Adrenal gland (tissue), 12 donors: ENCODE results near the gene ERC1. TPM values are rescaled to one million over a fixed set of nuclear protein-coding genes. Genes with fewer than 3 reads are reported as not detected.

Experiments
- DNase-seq, 7 donors: peaks; one replicate each; pipeline ENCODE4 v3.0.0-alpha.2; 2019 to 2020
- H3K27ac ChIP-seq, 5 donors: fragments of 200-600 bp; sonication (generic) in 4 of 5; 1 replicate in 3 of 5; 2 replicates in 2 of 5; pipeline versions ENCODE4 v1.5.1 to v1.8.0; 2016 to 2020; ENCODE audit warnings: mild to moderate bottlenecking in 1 of 5
- H3K27me3 ChIP-seq: fragments of 200-600 bp; 2 replicates; pipeline ENCODE4 v1.8.0; 2021
- H3K36me3 ChIP-seq, 2 donors: fragments of 200-600 bp; replicated peaks in 1 of 2; 1 replicate in 1 of 2; 2 replicates in 1 of 2; pipeline versions ENCODE4 v1.5.1 to v1.8.0; 2018 to 2022
- H3K4me1 ChIP-seq, 2 donors: fragments of 200-600 bp; replicated peaks in 1 of 2; 1 replicate in 1 of 2; 2 replicates in 1 of 2; pipeline versions ENCODE4 v1.5.1 to v1.8.0; 2018 to 2021
- H3K4me3 ChIP-seq, 4 donors: fragments of 200-600 bp; sonication (generic) in 3 of 4; one replicate each; pipeline ENCODE4 v1.5.1; 2016 to 2018
- H3K9me3 ChIP-seq, 3 donors: fragments of 200-600 bp; sonication (generic) in 1 of 3; replicated peaks in 1 of 3; 1 replicate in 2 of 3; 2 replicates in 1 of 3; pipeline versions ENCODE4 v1.5.1 to v1.8.0; 2016 to 2021
- CTCF ChIP-seq, 6 experiments: fragments of 450-650 bp in 4 of 6; fragments of 200-600 bp in 2 of 6; sonication (generic) in 1 of 6; IDR thresholded peaks; 1 replicate in 5 of 6; 2 replicates in 1 of 6; pipeline versions ENCODE4 v1.5.1 to v1.8.0; 2016 to 2021; ENCODE audit warnings: antibody characterized with exemption in 6 of 6, mild to moderate bottlenecking in 2 of 6, moderate library complexity in 1 of 6
- POLR2A ChIP-seq, 2 donors: fragments of 450-650 bp; IDR thresholded peaks; one replicate each; pipeline ENCODE4 v1.6.1; 2017; ENCODE audit warnings: antibody characterized with exemption in 2 of 2, mild to moderate bottlenecking in 2 of 2, moderate library complexity in 1 of 2
- WGBS, 4 donors: extraction: QIAGEN DNeasy Blood & Tissue Kit in 2 of 4; methylation state at CpG; one replicate each; pipeline versions ENCODE4 v1.1.5 to v1.1.7; 2013 to 2017; 5-methylcytosine and 5-hydroxymethylcytosine counted together
- intact Hi-C, 2 donors: fragments of 100-400 bp; cut with DNase I; formaldehyde crosslinking; loops; one replicate each; pipeline versions ENCODE4 v1.14.1 to v1.15.0; 2022 to 2023
- polyA plus RNA-seq, 3 donors: library from polyadenylated mRNA; stranded (reverse); fragments of 200-250 nt in 2 of 3; fragments of 350-450 nt in 1 of 3; fragmentation: Illumina TruSeq in 1 of 3; extraction: RNeasy Lipid Tissue Mini Kit (QIAGEN cat#74804) in 1 of 3; gene quantifications; one replicate each; pipeline ENCODE4 v1.2.3, GENCODE V29; 2013 to 2014
- total RNA-seq, 9 donors: library from RNA; depleted of rRNA in 4 of 9; stranded (reverse); fragments of >200 nt in 4 of 9; fragments of 120-200 nt in 1 of 9; fragmentation: NEBNext Ultra II Directional in 1 of 9; extraction: Animal tissue kit (Norgen Biotek cat#: 25700) in 1 of 9; gene quantifications; one replicate each; pipeline versions ENCODE4 v1.1.0 to v1.2.4, GENCODE V29; 2013 to 2023
- donor health status: healthy with polysubstance abuse.
- donor health status: Bipolar disorder and iron deficiency.
- donor health status: DM: yes; HTN: yes; CAD: no.
- donor health status: DM: no; HTN: no; CAD: no.
- donor health status: DM: no; HTN: no; CAD: no.
- donor health status: DM: yes; HTN: yes; CAD: no.

The ERC1 gene
- total and polyA plus RNA-seq, 12 donors = 4.1 to 79.5 (median 40.2) TPM

GRCh38 chr12:1103632-1104031 lies 112.6 kb downstream of the ERC1 start:
- intact Hi-C loops = no loop called here
- no peak for DNase-seq
- 95 to 100% (median 95%) methylated on average over 3 of the region's 3 CpGs for WGBS, 4 donors
- Histone ChIP-seq H3K4me1 (peaks cover 0 to 6% of the 10 kb centered on the region in 2 donors), H3K4me3 (no peak overlapping the region), H3K27ac (no peak overlapping the region), H3K9me3 (no peaks in the 10 kb centered on the region), H3K27me3 (no peaks in the 10 kb centered on the region), H3K36me3 (no peaks in the 10 kb centered on the region)
- TF ChIP-seq POLR2A (IDR thresholded peaks at IDR 0.05) = no peak
- TF ChIP-seq CTCF (IDR thresholded peaks at IDR 0.05) = no peak

GRCh38 chr12:1104088-1104800 lies 113.2 kb downstream of the ERC1 start:
- Histone ChIP-seq H3K4me1 (peaks cover 0 to 6% of the 10 kb centered on the region in 2 donors), H3K27me3 (no peaks in the 10 kb centered on the region), H3K36me3 (no peaks in the 10 kb centered on the region), H3K4me3 (no peak overlapping the region), H3K9me3 (no peaks in the 10 kb centered on the region), H3K27ac (no peak overlapping the region)
- 92 to 97% (median 92%) methylated on average over 8 of the region's 8 CpGs for WGBS, 4 donors
- no peak for DNase-seq
- intact Hi-C loops = no loop called here
- no peak for TF ChIP-seq POLR2A (IDR thresholded peaks at IDR 0.05)

- no peak for TF ChIP-seq CTCF (IDR thresholded peaks at IDR 0.05)
- H3K4me1 ChIP-seq = peaks cover 0 to 5% of the 10 kb centered on the region in 2 donors
- H3K27me3 ChIP-seq = no peaks in the 10 kb centered on the region
- no peaks in the 10 kb centered on the region for H3K9me3 ChIP-seq
- H3K36me3 ChIP-seq = no peaks in the 10 kb centered on the region
- no peak overlapping the region for H3K27ac ChIP-seq
- no peak for DNase-seq
- intact Hi-C loops = no loop called here
- no peak overlapping the region for H3K4me3 ChIP-seq
Observed at GRCh38 chr12:1107669-1108068, 116.6 kb downstream of the ERC1 start.

- TF ChIP-seq POLR2A (IDR thresholded peaks at IDR 0.05) (no peak), CTCF (IDR thresholded peaks at IDR 0.05) (no peak)
- H3K9me3 ChIP-seq = no peaks in the 10 kb centered on the region
- intact Hi-C loops = no loop called here
Observed at GRCh38 chr12:1108276-1108675, 117.3 kb downstream of the ERC1 start.

More at GRCh38 chr12:1108276-1108675, 117.3 kb downstream of the ERC1 start:
- no peak overlapping the region for H3K4me3 ChIP-seq
- DNase-seq = no peak
- 90 to 100% (median 98%) methylated on average over 1 of the region's 1 CpG for WGBS, 4 donors
- H3K27me3 ChIP-seq = no peaks in the 10 kb centered on the region
- H3K36me3 ChIP-seq = no peaks in the 10 kb centered on the region
- peaks cover 0 to 3% of the 10 kb centered on the region in 2 donors for H3K4me1 ChIP-seq
- no peak overlapping the region for H3K27ac ChIP-seq
